IPS-18a (cell line): ENCODE results near the gene EEF1AKMT1.

ENCODE experiments used
- H3K27ac ChIP-seq: one replicate; pipeline ENCODE4 v1.5.1; 2013; ENCODE audit warnings: low read length
- H3K27me3 ChIP-seq: one replicate; pipeline ENCODE4 v1.6.1; 2013; ENCODE audit warnings: mild to moderate bottlenecking, low read length; ENCODE audit not compliant: control insufficient read depth, insufficient read depth
- H3K36me3 ChIP-seq: one replicate; pipeline ENCODE4 v1.6.1; 2013; ENCODE audit warnings: low read depth, low read length; ENCODE audit not compliant: control insufficient read depth
- H3K4me1 ChIP-seq: one replicate; pipeline ENCODE4 v1.6.1; 2013; ENCODE audit warnings: low read depth, low read length; ENCODE audit not compliant: control insufficient read depth
- H3K4me3 ChIP-seq: one replicate; pipeline ENCODE4 v1.5.1; 2013; ENCODE audit warnings: low read length
- H3K9ac ChIP-seq: one replicate; pipeline ENCODE4 v1.6.1; 2013; ENCODE audit warnings: mild to moderate bottlenecking, low read length, moderate library complexity
- H3K9me3 ChIP-seq: one replicate; pipeline ENCODE4 v1.6.1; 2013; ENCODE audit warnings: low read depth, low read length; ENCODE audit not compliant: control insufficient read depth

EEF1AKMT1 gene

GRCh38 chr13:20703780-20704458, 69.8 kb downstream of the EEF1AKMT1 start:
- H3K9ac ChIP-seq, result no peak overlapping the region
- H3K27me3 ChIP-seq, result peaks cover 50% of the 10 kb centered on the region
- H3K36me3 ChIP-seq, result no peaks in the 10 kb centered on the region
- H3K4me1 ChIP-seq, result no peaks in the 10 kb centered on the region
- peak overlapping the region; percentile 25 for H3K4me3 ChIP-seq
- H3K27ac ChIP-seq, result no peak overlapping the region
- H3K9me3 ChIP-seq, result no peaks in the 10 kb centered on the region

GRCh38 chr13:20702915-20703779, 70.6 kb downstream of the EEF1AKMT1 start, which contains the start of gene IL17D:
Gene IL17D, plus strand, starts transcription at chr13:20703699. Its CDS starts 303 bp downstream, at chr13:20704002.
- Histone ChIP-seq H3K4me3 (peak within 1 kb of the TSS; percentile 66), H3K27me3 (peaks cover 50% of the 10 kb centered on the region), H3K9me3 (no peaks in the 10 kb centered on the region), H3K36me3 (no peaks in the 10 kb centered on the region), H3K27ac (no peak within 1 kb of the TSS), H3K4me1 (no peaks in the 10 kb centered on the region), H3K9ac (no peak within 1 kb of the TSS)

GRCh38 chr13:20702530-20702914, 71.2 kb downstream of the EEF1AKMT1 start:
- peak overlapping the region; percentile 66 for H3K4me3 ChIP-seq
- no peak overlapping the region for H3K9ac ChIP-seq
- no peak overlapping the region for H3K27ac ChIP-seq
- no peaks in the 10 kb centered on the region for H3K36me3 ChIP-seq
- no peaks in the 10 kb centered on the region for H3K4me1 ChIP-seq
- H3K27me3 ChIP-seq, result peaks cover 50% of the 10 kb centered on the region
- H3K9me3 ChIP-seq, result no peaks in the 10 kb centered on the region

GRCh38 chr13:20701461-20701860, 72.3 kb downstream of the EEF1AKMT1 start:
- Histone ChIP-seq H3K27ac (no peak overlapping the region), H3K36me3 (no peaks in the 10 kb centered on the region), H3K9me3 (no peaks in the 10 kb centered on the region), H3K4me1 (no peaks in the 10 kb centered on the region), H3K4me3 (no peak overlapping the region), H3K9ac (no peak overlapping the region), H3K27me3 (peaks cover 50% of the 10 kb centered on the region)

- no peaks in the 10 kb centered on the region for H3K36me3 ChIP-seq
- H3K9ac ChIP-seq, result no peak overlapping the region
- no peaks in the 10 kb centered on the region for H3K4me1 ChIP-seq
- H3K9me3 ChIP-seq, result no peaks in the 10 kb centered on the region
- peaks cover 43% of the 10 kb centered on the region for H3K27me3 ChIP-seq
- H3K27ac ChIP-seq, result no peak overlapping the region
- H3K4me3 ChIP-seq, result no peak overlapping the region
Observed at GRCh38 chr13:20700288-20700687, 73.5 kb downstream of the EEF1AKMT1 start.

- Histone ChIP-seq H3K4me1 (no peaks in the 10 kb centered on the region), H3K27ac (no peak overlapping the region), H3K36me3 (no peaks in the 10 kb centered on the region), H3K9me3 (no peaks in the 10 kb centered on the region), H3K27me3 (peaks cover 38% of the 10 kb centered on the region), H3K9ac (no peak overlapping the region), H3K4me3 (no peak overlapping the region)
Observed at GRCh38 chr13:20699715-20700114, 74.0 kb downstream of the EEF1AKMT1 start.

GRCh38 chr13:20696073-20696472, 77.7 kb downstream of the EEF1AKMT1 start:
- Histone ChIP-seq H3K27ac (no peak overlapping the region), H3K36me3 (no peaks in the 10 kb centered on the region), H3K4me3 (no peak overlapping the region), H3K27me3 (peaks cover 12% of the 10 kb centered on the region), H3K4me1 (no peaks in the 10 kb centered on the region), H3K9me3 (no peaks in the 10 kb centered on the region), H3K9ac (no peak overlapping the region)

- H3K4me1 ChIP-seq, result peaks cover 10% of the 10 kb centered on the region
- H3K36me3 ChIP-seq, result no peaks in the 10 kb centered on the region
- no peaks in the 10 kb centered on the region for H3K9me3 ChIP-seq
- no peak overlapping the region for H3K9ac ChIP-seq
- no peak overlapping the region for H3K27ac ChIP-seq
- H3K4me3 ChIP-seq, result no peak overlapping the region
- no peaks in the 10 kb centered on the region for H3K27me3 ChIP-seq
Observed at GRCh38 chr13:20691616-20692015, 82.1 kb downstream of the EEF1AKMT1 start.

- no peak overlapping the region for H3K9ac ChIP-seq
- no peaks in the 10 kb centered on the region for H3K27me3 ChIP-seq
- no peak overlapping the region for H3K4me3 ChIP-seq
- no peak overlapping the region for H3K27ac ChIP-seq
- H3K4me1 ChIP-seq, result peaks cover 13% of the 10 kb centered on the region
- H3K36me3 ChIP-seq, result no peaks in the 10 kb centered on the region
- H3K9me3 ChIP-seq, result no peaks in the 10 kb centered on the region
Observed at GRCh38 chr13:20689291-20689690, 84.5 kb downstream of the EEF1AKMT1 start.

GRCh38 chr13:20686863-20687579, 86.7 kb downstream of the EEF1AKMT1 start:
- peaks cover 19% of the 10 kb centered on the region for H3K4me1 ChIP-seq
- no peaks in the 10 kb centered on the region for H3K27me3 ChIP-seq
- H3K9me3 ChIP-seq, result no peaks in the 10 kb centered on the region
- H3K9ac ChIP-seq, result no peak overlapping the region
- H3K36me3 ChIP-seq, result no peaks in the 10 kb centered on the region
- no peak overlapping the region for H3K4me3 ChIP-seq
- H3K27ac ChIP-seq, result no peak overlapping the region

GRCh38 chr13:20686167-20686566, 87.6 kb downstream of the EEF1AKMT1 start:
- no peak overlapping the region for H3K27ac ChIP-seq
- no peak overlapping the region for H3K9ac ChIP-seq
- H3K27me3 ChIP-seq, result no peaks in the 10 kb centered on the region
- H3K4me3 ChIP-seq, result no peak overlapping the region
- H3K36me3 ChIP-seq, result no peaks in the 10 kb centered on the region
- H3K4me1 ChIP-seq, result peaks cover 22% of the 10 kb centered on the region
- no peaks in the 10 kb centered on the region for H3K9me3 ChIP-seq
